HepG2 (cell line): ENCODE results near the gene CHST3. TPM values are rescaled to one million over a fixed set of nuclear protein-coding genes. Genes with fewer than 3 reads are reported as not detected.
A peak's percentile ranks its signal among the peaks of the same experiment; 100 is the strongest.

Source experiments
- ATAC-seq: fragments of 200-7000 bp; cut with Tn5 transposase; 3 replicates; pipeline ENCODE4 v1.9.1; 2020; ENCODE audit warnings: mild to moderate bottlenecking, moderate library complexity
- BruUV-seq: library from RNA; stranded (reverse); fragments of 400-500 nt; replicated peaks from 2 replicates; lab custom pipeline; 2021; lab: Mats Ljungman, UMichigan
- CTCF ChIA-PET: fragments of 300-600 bp; formaldehyde crosslinking; extraction: SDS; loops from one replicate; lab custom pipeline; 2021; ENCODE audit warnings: low total read pairs, inconsistent platforms, low intra/inter-chr PET ratio; lab: Yijun Ruan, JAX
- POLR2A ChIA-PET: fragments of 350-600 bp; sonication (Branson Sonifier 250); formaldehyde crosslinking; loops from one replicate; lab custom pipeline; 2020; ENCODE audit warnings: antibody characterized with exemption, inconsistent platforms; lab: Yijun Ruan, JAX
- DNase-seq: peaks from one replicate; pipeline ENCODE4 v3.0.0-alpha.2; 2015; ENCODE audit warnings: low spot score
- FAIRE-seq: peaks from 3 replicates; lab custom pipeline; 2011; peaks lifted over from hg19 to GRCh38; lab: Jason Lieb, UNC
- H2AFZ ChIP-seq: one replicate; pipeline ENCODE4 v1.6.1; 2011; ENCODE audit warnings: low read length, inconsistent platforms
- H3K27ac ChIP-seq: fragments of 300-600 bp; 3 replicates; pipeline ENCODE4 v1.8.0; 2011; ENCODE audit warnings: mixed run types, mild to moderate bottlenecking, mixed read lengths, low read length, inconsistent platforms; ENCODE audit not compliant: insufficient read depth; ENCODE audit errors: extremely low read length
- H3K27me3 ChIP-seq, 2 experiments: fragments of 200-600 bp in 1 of 2; 2 replicates in 1 of 2; 3 replicates in 1 of 2; pipeline versions ENCODE4 v1.6.0 to v1.8.0; 2011; ENCODE audit warnings: low read length in 2 of 2, mild to moderate bottlenecking in 2 of 2, moderate library complexity in 2 of 2, inconsistent platforms in 1 of 2; ENCODE audit not compliant: insufficient read depth in 2 of 2, control insufficient read depth in 1 of 2
- H3K36me3 ChIP-seq, 2 experiments: fragments of 200-600 bp in 1 of 2; replicated peaks in 1 of 2; 2 replicates in 1 of 2; 3 replicates in 1 of 2; pipeline versions ENCODE4 v1.5.1 to v1.8.0; 2011; ENCODE audit warnings: low read length in 2 of 2, inconsistent platforms in 1 of 2; ENCODE audit not compliant: insufficient read depth in 2 of 2, control insufficient read depth in 1 of 2
- H3K4me1 ChIP-seq: 2 replicates; pipeline ENCODE4 v1.5.1; 2012; ENCODE audit warnings: low read length, inconsistent platforms; ENCODE audit not compliant: insufficient read depth
- H3K4me2 ChIP-seq: 2 replicates; pipeline ENCODE4 v1.6.0; 2011; ENCODE audit warnings: low read depth, low read length, inconsistent platforms
- H3K4me3 ChIP-seq, 3 experiments: fragments of 200-600 bp in 1 of 3; sonication (generic), shearing (Covaris generic) in 1 of 3; replicated peaks in 1 of 3; 2 replicates each; pipeline ENCODE4 v1.5.1; 2011 to 2016; ENCODE audit warnings: low read length in 3 of 3, inconsistent platforms in 2 of 3, low read depth in 2 of 3, mild to moderate bottlenecking in 2 of 3, control low read depth in 1 of 3, mixed read lengths in 1 of 3; ENCODE audit not compliant: insufficient read depth in 1 of 3
- H3K79me2 ChIP-seq: one replicate; pipeline ENCODE4 v1.6.1; 2011; ENCODE audit warnings: low read length, inconsistent platforms; ENCODE audit not compliant: insufficient read depth
- H3K9ac ChIP-seq: 2 replicates; pipeline ENCODE4 v1.6.0; 2011; ENCODE audit warnings: mild to moderate bottlenecking, low read depth, low read length, inconsistent platforms; ENCODE audit not compliant: insufficient read depth
- H3K9me3 ChIP-seq: 2 replicates; pipeline ENCODE4 v1.5.1; 2012; ENCODE audit warnings: mild to moderate bottlenecking, low read length
- H4K20me1 ChIP-seq: 2 replicates; pipeline ENCODE4 v1.6.0; 2011; ENCODE audit warnings: inconsistent platforms, mild to moderate bottlenecking, low read length, moderate library complexity; ENCODE audit not compliant: insufficient read depth
- BRD4 ChIP-seq: sonication (generic); formaldehyde crosslinking; IDR thresholded peaks from 2 replicates; pipeline ENCODE4 v1.4.0; 2020; ENCODE audit warnings: missing genetic modification reagents
- MAFK ChIP-seq, 2 experiments: IDR thresholded peaks in 1 of 2; conservative IDR thresholded peaks in 1 of 2; 2 replicates each; pipeline ENCODE4 v1.6.1; 2011; ENCODE audit warnings: improper control_type of control experiment in 2 of 2, low read length in 2 of 2
- NFIB ChIP-seq: sonication (generic); formaldehyde crosslinking; IDR thresholded peaks from 2 replicates; pipeline ENCODE4 v1.9.0; 2021; ENCODE audit warnings: missing genetic modification reagents, mild to moderate bottlenecking, borderline replicate concordance
- RARA ChIP-seq: IDR thresholded peaks from 2 replicates; pipeline ENCODE4 v1.6.1; 2016; ENCODE audit warnings: missing genetic modification reagents, missing compliant biosample characterization
- SALL1 ChIP-seq: sonication (generic); formaldehyde crosslinking; IDR thresholded peaks from 2 replicates; pipeline ENCODE4 v1.8.0; 2022; ENCODE audit warnings: mild to moderate bottlenecking, missing genetic modification reagents
- STAG1 ChIP-seq: sonication (generic); formaldehyde crosslinking; IDR thresholded peaks from 2 replicates; pipeline ENCODE4 v1.4.0; 2020; ENCODE audit warnings: missing genetic modification reagents
- ZC3H4 ChIP-seq: sonication (generic); formaldehyde crosslinking; IDR thresholded peaks from 2 replicates; pipeline ENCODE4 v1.4.0; 2020; ENCODE audit warnings: missing genetic modification reagents, borderline replicate concordance
- ZNF672 ChIP-seq: sonication (generic); formaldehyde crosslinking; IDR thresholded peaks from 2 replicates; pipeline ENCODE4 v1.8.1; 2022; ENCODE audit warnings: missing genetic modification reagents
- ZNF687 ChIP-seq: sonication (generic); formaldehyde crosslinking; IDR thresholded peaks from 2 replicates; pipeline ENCODE4 v1.5.1; 2020; ENCODE audit warnings: mild to moderate bottlenecking, missing genetic modification reagents, moderate library complexity
- ZNF7 ChIP-seq: IDR thresholded peaks from 2 replicates; pipeline ENCODE4 v1.6.1; 2016; ENCODE audit warnings: missing biosample characterization, missing genetic modification reagents
- ZZZ3 ChIP-seq: sonication (generic); formaldehyde crosslinking; IDR thresholded peaks from 2 replicates; pipeline ENCODE4 v1.4.0; 2020; ENCODE audit warnings: missing genetic modification reagents, mild to moderate bottlenecking, borderline replicate concordance
- WGBS: methylation state at CpG from one replicate; pipeline ENCODE4 v1.1.6; 2017; ENCODE audit warnings: low lambda C conversion rate; 5-methylcytosine and 5-hydroxymethylcytosine counted together
- in situ Hi-C: cut with HindIII; loops from 2 replicates; pipeline ENCODE4 v1.10.0; 2017; ENCODE audit warnings: low pct_unique_long_range_greater_than_20kb; ENCODE audit not compliant: extremely low pct_ligation_motif_present
- intact Hi-C: fragments of 100-400 bp; cut with micrococcal nuclease; formaldehyde crosslinking; loops from one replicate; pipeline ENCODE4 v1.10.0; 2022; ENCODE audit not compliant: unreplicated experiment
- polyA plus RNA-seq, 8 experiments: library from polyadenylated mRNA; depleted of rRNA in 3 of 8; stranded (reverse) in 7 of 8; unstranded in 1 of 8; fragments of >200 nt; fragmentation: Illumina TruSeq in 4 of 8; extraction: Trizol in 4 of 8; gene quantifications; 2 replicates each; pipeline versions ENCODE4 v1.2.1 to v1.2.3, GENCODE V29; 2011 to 2016; ENCODE audit warnings: low read depth in 4 of 8, missing spikeins in 1 of 8, mixed read lengths in 1 of 8; ENCODE audit not compliant: insufficient read depth in 1 of 8
- total RNA-seq, 5 experiments: library from RNA; depleted of rRNA; stranded (reverse); fragments of >200 nt; fragmentation: Illumina TruSeq; extraction: Trizol; gene quantifications; 2 replicates each; pipeline ENCODE4 v1.2.3, GENCODE V29; 2016; ENCODE audit warnings: low read depth in 1 of 5
- TF ChIP-seq, protein P1 (sequence below): sonication (generic); formaldehyde crosslinking; conservative IDR thresholded peaks from 2 replicates; pipeline ENCODE4 v1.4.0; 2020; ENCODE audit warnings: mild to moderate bottlenecking, missing genetic modification reagents, moderate library complexity
- TF ChIP-seq, protein P2 (sequence below): sonication (generic); formaldehyde crosslinking; conservative IDR thresholded peaks from 2 replicates; pipeline ENCODE4 v1.4.0; 2020; ENCODE audit warnings: missing genetic modification reagents

Gene CHST3
- total and polyA plus RNA-seq, 2 of the 13 experiments (the other 11 are each of a cell fraction or from before 2014, with no cell fraction given) = 7.2 to 18.7 TPM

DNA sequence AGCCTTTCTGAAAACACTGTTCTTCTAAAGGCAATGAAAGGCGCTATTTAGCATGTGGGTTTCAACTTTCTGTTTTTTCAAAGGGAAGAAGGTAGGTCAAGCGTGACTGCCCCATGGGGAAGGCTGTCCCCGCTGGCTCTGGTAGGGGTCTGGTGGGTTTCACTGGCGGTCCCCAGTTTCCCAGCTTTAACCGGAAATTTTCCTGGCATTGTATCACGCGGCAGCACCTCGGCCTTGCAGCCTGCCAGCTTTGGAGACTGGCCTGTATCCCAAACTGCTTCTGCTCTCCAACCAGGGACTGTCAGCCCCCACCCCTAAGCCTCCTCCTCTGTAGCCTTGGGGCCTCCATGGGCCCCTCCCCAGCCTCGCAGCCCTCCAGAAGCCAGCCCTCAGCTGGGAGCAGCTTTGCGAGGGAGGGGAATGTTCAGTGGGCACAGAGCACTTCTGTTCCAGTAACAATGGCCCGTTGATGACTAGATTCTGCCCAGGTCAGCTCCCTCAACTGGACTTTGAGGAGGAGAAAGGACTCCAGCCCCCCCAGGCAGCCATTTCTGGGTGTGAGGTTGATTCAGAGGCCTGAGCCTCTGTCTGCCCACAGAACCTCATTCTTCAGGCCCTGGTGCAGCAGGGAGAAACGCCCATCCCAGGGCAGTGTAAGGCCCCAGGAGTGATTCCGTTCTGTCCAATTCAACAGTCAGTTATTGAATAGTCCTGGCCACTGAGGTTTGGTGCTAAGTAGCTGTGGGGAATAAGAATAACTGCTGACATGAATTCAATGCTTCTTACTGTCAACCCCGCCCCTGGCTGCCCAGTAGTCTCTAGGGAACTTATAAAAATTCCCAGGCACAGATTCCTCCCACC is 17.1 kb downstream of the CHST3 start:
- H3K4me2 ChIP-seq = peak overlapping the region; percentile 66
- CTCF ChIA-PET = interaction anchor here (0.8 kb wide), 1 partner anchor 67 kb away, joined by 3 read pairs; no protein-coding TSS in a partner anchor
- peaks cover 0 to 3% of the 10 kb centered on the region in 2 experiments; a peak in 2 of 5 replicates for H3K36me3 ChIP-seq
- 43% methylated on average over 10 of the region's 14 CpGs for WGBS
- H3K4me3 ChIP-seq = peak overlapping the region in 1 of 3 experiments; percentile 29; a peak in 2 of 6 replicates
- in situ Hi-C loops (loop anchor here (5.0 kb wide), 1 partner anchor 51 kb away; no protein-coding TSS in a partner anchor), intact Hi-C loops (loop anchor here (1.0 to 2.0 kb wide), 3 partner anchors 16 to 67 kb away; partner anchors contain the start of gene CHST3)
- H3K9me3 ChIP-seq = no peaks in the 10 kb centered on the region
- H3K79me2 ChIP-seq = peaks cover 85% of the 10 kb centered on the region
- POLR2A ChIA-PET = interaction anchor here (1.0 to 1.9 kb wide), 6 partner anchors 13 to 340 kb away, joined by 3 to 10 read pairs (median 6); partner anchors contain the start of gene CHST3
- DNase-seq = peak; percentile 90
- H3K27ac ChIP-seq = peak overlapping the region; percentile 73
- no peaks in the 10 kb centered on the region for H3K27me3 ChIP-seq
- peak overlapping the region; percentile 60 for H3K9ac ChIP-seq
- no peak overlapping the region for H2AFZ ChIP-seq
- no TSS peak for BruUV-seq
- peaks cover 100% of the 10 kb centered on the region for H3K4me1 ChIP-seq
- ATAC-seq = peak; percentile 65
- H4K20me1 ChIP-seq = no peaks in the 10 kb centered on the region
- FAIRE-seq = peak; percentile 75
- TF ChIP-seq ZNF7 (CRISPR knock-in tag) (peak; percentile 54; the same call in 1 of the 2 replicates), RARA (CRISPR knock-in tag) (0 out of 2 replicates have a peak, but pooled peaks have one; percentile 3), ZC3H4 (CRISPR knock-in tag) (no peak), BRD4 (CRISPR knock-in tag) (0 out of 2 replicates have a peak, but pooled peaks have one; percentile 37), STAG1 (CRISPR knock-in tag) (no peak), ZNF687 (CRISPR knock-in tag) (peak; percentile 95), MAFK (conservative IDR thresholded peaks at IDR 0.05 in 1 of 2, IDR thresholded peaks at IDR 0.05 in 1 of 2; ENCODE audit: low read length in 2 of 2) (0 out of 4 replicates have a peak, but pooled peaks of 1 of the 2 experiments have one; percentile 1), ZZZ3 (CRISPR knock-in tag) (no peak), NFIB (no peak), SALL1 (peak; percentile 61), ZNF672 (CRISPR knock-in tag) (no peak)
- TF ChIP-seq, protein P1, sequence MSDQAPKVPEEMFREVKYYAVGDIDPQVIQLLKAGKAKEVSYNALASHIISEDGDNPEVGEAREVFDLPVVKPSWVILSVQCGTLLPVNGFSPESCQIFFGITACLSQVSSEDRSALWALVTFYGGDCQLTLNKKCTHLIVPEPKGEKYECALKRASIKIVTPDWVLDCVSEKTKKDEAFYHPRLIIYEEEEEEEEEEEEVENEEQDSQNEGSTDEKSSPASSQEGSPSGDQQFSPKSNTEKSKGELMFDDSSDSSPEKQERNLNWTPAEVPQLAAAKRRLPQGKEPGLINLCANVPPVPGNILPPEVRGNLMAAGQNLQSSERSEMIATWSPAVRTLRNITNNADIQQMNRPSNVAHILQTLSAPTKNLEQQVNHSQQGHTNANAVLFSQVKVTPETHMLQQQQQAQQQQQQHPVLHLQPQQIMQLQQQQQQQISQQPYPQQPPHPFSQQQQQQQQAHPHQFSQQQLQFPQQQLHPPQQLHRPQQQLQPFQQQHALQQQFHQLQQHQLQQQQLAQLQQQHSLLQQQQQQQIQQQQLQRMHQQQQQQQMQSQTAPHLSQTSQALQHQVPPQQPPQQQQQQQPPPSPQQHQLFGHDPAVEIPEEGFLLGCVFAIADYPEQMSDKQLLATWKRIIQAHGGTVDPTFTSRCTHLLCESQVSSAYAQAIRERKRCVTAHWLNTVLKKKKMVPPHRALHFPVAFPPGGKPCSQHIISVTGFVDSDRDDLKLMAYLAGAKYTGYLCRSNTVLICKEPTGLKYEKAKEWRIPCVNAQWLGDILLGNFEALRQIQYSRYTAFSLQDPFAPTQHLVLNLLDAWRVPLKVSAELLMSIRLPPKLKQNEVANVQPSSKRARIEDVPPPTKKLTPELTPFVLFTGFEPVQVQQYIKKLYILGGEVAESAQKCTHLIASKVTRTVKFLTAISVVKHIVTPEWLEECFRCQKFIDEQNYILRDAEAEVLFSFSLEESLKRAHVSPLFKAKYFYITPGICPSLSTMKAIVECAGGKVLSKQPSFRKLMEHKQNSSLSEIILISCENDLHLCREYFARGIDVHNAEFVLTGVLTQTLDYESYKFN (CRISPR knock-in tag) = peak; percentile 79
- TF ChIP-seq, protein P2, sequence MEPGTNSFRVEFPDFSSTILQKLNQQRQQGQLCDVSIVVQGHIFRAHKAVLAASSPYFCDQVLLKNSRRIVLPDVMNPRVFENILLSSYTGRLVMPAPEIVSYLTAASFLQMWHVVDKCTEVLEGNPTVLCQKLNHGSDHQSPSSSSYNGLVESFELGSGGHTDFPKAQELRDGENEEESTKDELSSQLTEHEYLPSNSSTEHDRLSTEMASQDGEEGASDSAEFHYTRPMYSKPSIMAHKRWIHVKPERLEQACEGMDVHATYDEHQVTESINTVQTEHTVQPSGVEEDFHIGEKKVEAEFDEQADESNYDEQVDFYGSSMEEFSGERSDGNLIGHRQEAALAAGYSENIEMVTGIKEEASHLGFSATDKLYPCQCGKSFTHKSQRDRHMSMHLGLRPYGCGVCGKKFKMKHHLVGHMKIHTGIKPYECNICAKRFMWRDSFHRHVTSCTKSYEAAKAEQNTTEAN (CRISPR knock-in tag) = 0 out of 2 replicates have a peak, but pooled peaks have one; percentile 61
